ENCODE data around the gene SNAPC3. TPM values are rescaled to one million over a fixed set of nuclear protein-coding genes. Genes with fewer than 3 reads are reported as not detected.

Gene SNAPC3
- total RNA-seq (10 to 100 TPM; 28.4 to 41.5 (median 32.5) TPM), polyA plus RNA-seq (10 to 100 TPM; 16.2 to 21.7 (median 21.2) TPM)

- 0 to 1% methylated on average over 70 of the region's 70 CpGs for WGBS, 2 donors
- no peaks in the 10 kb centered on the region for H3K27me3 ChIP-seq
- H3K4me1 ChIP-seq = peaks cover 0 to 38% (median 20%) of the 10 kb centered on the region in 4 donors
- DNase-seq = peak; percentile 96
- intact Hi-C loops (cut with DNase I) = loop anchor here (1.0 to 5.0 kb wide), 5 partner anchors 90 to 212 kb away; partner anchors contain the start of genes PSIP1 and TTC39B
- peak within 1 kb of the TSS; percentile 85 to 94 (median 92) for H3K27ac ChIP-seq
- peaks cover 0 to 25% (median 4%) of the 10 kb centered on the region in 4 donors for H3K36me3 ChIP-seq
- peak within 1 kb of the TSS; percentile 90 to 94 (median 90) for H3K4me3 ChIP-seq
- TF ChIP-seq EP300 (IDR thresholded peaks at IDR 0.05) (peak in 2 of 4 donors; percentile 32 to 53), POLR2A (IDR thresholded peaks at IDR 0.05) (peak; percentile 31 to 60), POLR2AphosphoS5 (IDR thresholded peaks at IDR 0.05) (peak; percentile 69 to 88 (median 86))
- TF ChIP-seq, protein P1, sequence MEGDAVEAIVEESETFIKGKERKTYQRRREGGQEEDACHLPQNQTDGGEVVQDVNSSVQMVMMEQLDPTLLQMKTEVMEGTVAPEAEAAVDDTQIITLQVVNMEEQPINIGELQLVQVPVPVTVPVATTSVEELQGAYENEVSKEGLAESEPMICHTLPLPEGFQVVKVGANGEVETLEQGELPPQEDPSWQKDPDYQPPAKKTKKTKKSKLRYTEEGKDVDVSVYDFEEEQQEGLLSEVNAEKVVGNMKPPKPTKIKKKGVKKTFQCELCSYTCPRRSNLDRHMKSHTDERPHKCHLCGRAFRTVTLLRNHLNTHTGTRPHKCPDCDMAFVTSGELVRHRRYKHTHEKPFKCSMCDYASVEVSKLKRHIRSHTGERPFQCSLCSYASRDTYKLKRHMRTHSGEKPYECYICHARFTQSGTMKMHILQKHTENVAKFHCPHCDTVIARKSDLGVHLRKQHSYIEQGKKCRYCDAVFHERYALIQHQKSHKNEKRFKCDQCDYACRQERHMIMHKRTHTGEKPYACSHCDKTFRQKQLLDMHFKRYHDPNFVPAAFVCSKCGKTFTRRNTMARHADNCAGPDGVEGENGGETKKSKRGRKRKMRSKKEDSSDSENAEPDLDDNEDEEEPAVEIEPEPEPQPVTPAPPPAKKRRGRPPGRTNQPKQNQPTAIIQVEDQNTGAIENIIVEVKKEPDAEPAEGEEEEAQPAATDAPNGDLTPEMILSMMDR (IDR thresholded peaks at IDR 0.05) = peak in 2 of 4 experiments; percentile 20 to 21
- H3K9me3 ChIP-seq = no peaks in the 10 kb centered on the region
Measured at GRCh38 chr9:15422372-15423230, at the start of gene SNAPC3. SNAPC3 (plus strand) TSS chr9:15422876; CDS start chr9:15422880, 4 bp downstream.

- DNase-seq = no peak
- Histone ChIP-seq H3K4me3 (no peak overlapping the region), H3K27me3 (no peaks in the 10 kb centered on the region), H3K9me3 (no peaks in the 10 kb centered on the region), H3K36me3 (no peaks in the 10 kb centered on the region), H3K4me1 (peaks cover 0 to 18% (median 7%) of the 10 kb centered on the region in 4 donors), H3K27ac (peak overlapping the region; percentile 15 to 62 (median 39))
- WGBS, 2 donors = 68 to 77% methylated on average over 2 of the region's 2 CpGs
- intact Hi-C loops (cut with DNase I) = no loop called here
- TF ChIP-seq POLR2AphosphoS5 (IDR thresholded peaks at IDR 0.05) (no peak), EP300 (IDR thresholded peaks at IDR 0.05) (no peak), POLR2A (IDR thresholded peaks at IDR 0.05) (no peak)
- TF ChIP-seq, protein P1 (IDR thresholded peaks at IDR 0.05) = no peak
Measured at GRCh38 chr9:15373881-15374280, 48.8 kb upstream of the SNAPC3 start.

DNA sequence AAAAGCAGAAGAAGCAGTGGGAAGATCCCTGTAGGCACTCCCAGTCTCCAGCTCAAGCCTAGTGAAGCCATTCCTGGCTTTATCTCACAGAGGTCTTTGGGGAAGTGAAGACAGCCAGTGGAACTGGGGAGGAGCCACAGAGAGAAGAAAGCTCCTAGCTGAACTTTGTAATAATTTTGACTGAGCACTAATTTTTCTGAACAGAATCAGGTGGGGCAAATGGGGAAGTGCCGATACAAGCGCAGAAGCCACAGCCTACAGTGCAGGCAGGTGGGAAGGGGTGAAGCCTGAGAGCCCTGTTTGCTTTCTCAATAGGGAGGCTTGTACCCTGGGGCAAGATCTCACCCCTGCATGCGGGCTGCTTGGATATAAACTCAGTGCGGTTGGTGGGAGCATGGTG, 48.4 kb upstream of the SNAPC3 start:
- Histone ChIP-seq H3K27me3 (no peaks in the 10 kb centered on the region), H3K27ac (peak overlapping the region in 2 of 4 donors; percentile 15 to 62), H3K9me3 (no peaks in the 10 kb centered on the region), H3K36me3 (no peaks in the 10 kb centered on the region), H3K4me3 (no peak overlapping the region), H3K4me1 (peaks cover 0 to 18% (median 7%) of the 10 kb centered on the region in 4 donors)
- TF ChIP-seq EP300 (IDR thresholded peaks at IDR 0.05) = no peak
- TF ChIP-seq POLR2A (IDR thresholded peaks at IDR 0.05) = no peak
- no peak for TF ChIP-seq POLR2AphosphoS5 (IDR thresholded peaks at IDR 0.05)
- TF ChIP-seq, protein P1 (IDR thresholded peaks at IDR 0.05) = no peak
- WGBS, 2 donors = 71 to 85% methylated on average over 4 of the region's 4 CpGs
- intact Hi-C loops (cut with DNase I) = no loop called here
- no peak for DNase-seq

DNA sequence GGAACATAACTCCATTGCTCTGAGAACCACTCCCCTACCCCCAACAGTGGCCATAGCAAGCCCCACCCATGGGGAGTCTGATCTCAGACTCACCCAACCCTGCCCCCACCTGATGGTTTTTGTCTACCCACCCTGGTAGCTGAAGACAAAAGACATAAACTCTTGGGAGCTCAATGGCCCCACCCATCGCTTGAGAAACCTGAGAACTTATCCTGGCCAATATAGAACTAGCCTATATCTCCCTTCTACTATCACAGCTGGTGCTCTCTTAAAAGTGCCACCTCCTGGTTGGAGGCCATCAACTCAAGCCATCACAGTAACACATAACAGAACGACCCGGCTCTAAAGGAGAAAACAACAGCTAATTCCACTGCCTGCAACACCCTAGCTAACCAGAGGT, 47.9 kb upstream of the SNAPC3 start:
- 91 to 92% methylated on average over 3 of the region's 3 CpGs for WGBS, 2 donors

More for the DNA sequence above, 47.9 kb upstream of the SNAPC3 start:
- Histone ChIP-seq H3K4me1 (peaks cover 0 to 18% (median 7%) of the 10 kb centered on the region in 4 donors), H3K9me3 (no peaks in the 10 kb centered on the region), H3K36me3 (no peaks in the 10 kb centered on the region), H3K27me3 (no peaks in the 10 kb centered on the region), H3K4me3 (no peak overlapping the region), H3K27ac (peak overlapping the region in 1 of 4 donors; percentile 62)
- intact Hi-C loops (cut with DNase I) = no loop called here
- no peak for DNase-seq
- TF ChIP-seq, protein P1 (IDR thresholded peaks at IDR 0.05) = no peak
- TF ChIP-seq EP300 (IDR thresholded peaks at IDR 0.05) (no peak), POLR2AphosphoS5 (IDR thresholded peaks at IDR 0.05) (no peak)
